Thymus (tissue), 2 donors: ENCODE measurements around the gene MARF1. TPM values are rescaled to one million over a fixed set of nuclear protein-coding genes. Genes with fewer than 3 reads are reported as not detected.

Experiments
- polyA plus RNA-seq: library from polyadenylated mRNA; stranded (reverse); fragments of 200-250 nt; gene quantifications from one replicate; pipeline ENCODE4 v1.2.3, GENCODE V29; 2013
- total RNA-seq: library from RNA; stranded (reverse); fragments of 120-200 nt; gene quantifications from one replicate; pipeline ENCODE4 v1.2.4, GENCODE V29; 2013
- donor health status: healthy.

MARF1 gene
- total and polyA plus RNA-seq, 2 donors, result 12.6 to 33.7 TPM

Other genes starting within 250 kb of the MARF1 start
- gene MPV17L, start 247.4 kb downstream of the MARF1 start, total RNA-seq, result 0.38 TPM
- gene MPV17L, start 247.4 kb downstream of the MARF1 start, polyA plus RNA-seq, result 1.7 TPM
- gene BMERB1, start 208.6 kb downstream of the MARF1 start, total RNA-seq, result 6.0 TPM
- gene BMERB1, start 208.6 kb downstream of the MARF1 start, polyA plus RNA-seq, result 9.1 TPM
- gene NDE1, start 7.1 kb upstream of the MARF1 start, total RNA-seq, result 33.3 TPM
- 25.1 TPM for gene NDE1, start 7.1 kb upstream of the MARF1 start, polyA plus RNA-seq
- gene MYH11, start 213.9 kb upstream of the MARF1 start, total RNA-seq, result 1.1 TPM
- 26.6 TPM for gene MYH11, start 213.9 kb upstream of the MARF1 start, polyA plus RNA-seq
- gene CEP20, start 245.4 kb upstream of the MARF1 start, total RNA-seq, result 32.1 TPM
- gene CEP20, start 245.4 kb upstream of the MARF1 start, polyA plus RNA-seq, result 34.0 TPM